Panc1 (cell line): ENCODE measurements around the gene OR4D10. TPM values are rescaled to one million over a fixed set of nuclear protein-coding genes. Genes with fewer than 3 reads are reported as not detected.

Source experiments
- ATAC-seq: fragments of 200-7000 bp; cut with Tn5 transposase; 2 replicates; pipeline ENCODE4 v1.9.1; 2020; ENCODE audit warnings: mild to moderate bottlenecking, moderate library complexity
- Bru-seq: library from RNA; stranded (reverse); fragments of 400-500 nt; gene quantifications from one replicate; lab custom pipeline; 2021; lab: Mats Ljungman, UMichigan
- BruChase-seq, 2 experiments: library from RNA; stranded (reverse); fragments of 400-500 nt; gene quantifications; one replicate each; lab custom pipeline; 2021; lab: Mats Ljungman, UMichigan
- BruUV-seq: library from RNA; stranded (reverse); fragments of 400-500 nt; replicated peaks from 2 replicates; lab custom pipeline; 2021; lab: Mats Ljungman, UMichigan
- CTCF ChIA-PET: fragments of 300-600 bp; sonication (Branson Sonifier 250); formaldehyde crosslinking; loops from one replicate; lab custom pipeline; 2022; ENCODE audit warnings: antibody characterized with exemption; lab: Charles Lee
- POLR2A ChIA-PET: fragments of 300-600 bp; sonication (Branson Sonifier 250); formaldehyde crosslinking; loops from one replicate; lab custom pipeline; 2022; ENCODE audit warnings: antibody characterized with exemption; lab: Charles Lee
- DNase-seq: peaks from one replicate; pipeline ENCODE4 v3.0.0-alpha.2; 2010; ENCODE audit warnings: low read depth, low spot score
- H3K27ac ChIP-seq: 2 replicates; pipeline ENCODE4 v1.5.1; 2011; ENCODE audit warnings: mild to moderate bottlenecking, low read length, inconsistent platforms
- H3K27me3 ChIP-seq: fragments of 200-500 bp; sonication (Bioruptor generic); 2 replicates; pipeline ENCODE4 v1.6.0; 2014; ENCODE audit warnings: low read length, inconsistent platforms; ENCODE audit not compliant: control insufficient read depth, insufficient read depth
- H3K36me3 ChIP-seq: fragments of 200-500 bp; sonication (Bioruptor generic); 2 replicates; pipeline ENCODE4 v1.5.1; 2014; ENCODE audit warnings: inconsistent platforms, mild to moderate bottlenecking, low read length, moderate library complexity; ENCODE audit not compliant: control insufficient read depth, insufficient read depth
- H3K4me1 ChIP-seq: 2 replicates; pipeline ENCODE4 v1.5.1; 2011; ENCODE audit warnings: inconsistent platforms, mild to moderate bottlenecking, low read length, moderate library complexity; ENCODE audit not compliant: control insufficient read depth, insufficient read depth
- H3K4me3 ChIP-seq, 2 experiments: 2 replicates each; pipeline ENCODE4 v1.5.1; 2011 to 2012; ENCODE audit warnings: low read depth in 2 of 2, low read length in 2 of 2, mild to moderate bottlenecking in 2 of 2, inconsistent platforms in 1 of 2, moderate library complexity in 1 of 2
- H3K9me3 ChIP-seq: fragments of 200-500 bp; sonication (Bioruptor generic); 2 replicates; pipeline ENCODE4 v1.5.1; 2014; ENCODE audit warnings: low read depth, mild to moderate bottlenecking, inconsistent platforms, low read length, moderate library complexity; ENCODE audit not compliant: control insufficient read depth, insufficient read depth
- POLR2AphosphoS5 ChIP-seq: IDR thresholded peaks from 2 replicates; pipeline ENCODE4 v1.6.1; 2012; ENCODE audit warnings: mild to moderate bottlenecking, low read depth, low read length, moderate library complexity
- SIN3A ChIP-seq: IDR thresholded peaks from 2 replicates; pipeline ENCODE4 v1.6.1; 2012; ENCODE audit warnings: low read depth, mild to moderate bottlenecking, low read length, moderate library complexity, borderline replicate concordance; ENCODE audit not compliant: insufficient read depth
- TCF7L2 ChIP-seq: IDR thresholded peaks from 2 replicates; pipeline ENCODE4 v1.6.1; 2011; ENCODE audit warnings: mild to moderate bottlenecking, low read depth, low read length, inconsistent platforms
- in situ Hi-C: cut with HindIII; loops from 2 replicates; pipeline ENCODE4 v1.10.0; 2016; ENCODE audit warnings: low sequenced_read_pairs, low pct_unique_long_range_greater_than_20kb
- intact Hi-C: fragments of 100-400 bp; cut with micrococcal nuclease; formaldehyde crosslinking; loops from one replicate; pipeline ENCODE4 v1.10.0; 2022; ENCODE audit not compliant: unreplicated experiment
- long read RNA-seq: library from polyadenylated mRNA; unstranded; transcript quantifications from one replicate; pipeline ENCODE4 v2.0.0, GENCODE V29; 2021; ENCODE audit not compliant: unreplicated experiment
- polyA plus RNA-seq: library from polyadenylated mRNA; unstranded; fragments of >200 nt; gene quantifications from one replicate; pipeline ENCODE4 v1.2.1, GENCODE V29; 2012; ENCODE audit warnings: missing spikeins; ENCODE audit not compliant: insufficient read length
- total RNA-seq: library from RNA; stranded (reverse); gene quantifications from one replicate; pipeline ENCODE4 v1.2.1, GENCODE V29; 2021; ENCODE audit not compliant: unreplicated experiment
- TF ChIP-seq, protein P1 (sequence below): fragments of 450-650 bp; IDR thresholded peaks from 2 replicates; pipeline ENCODE4 v1.5.1; 2017; ENCODE audit warnings: mild to moderate bottlenecking
- TF ChIP-seq, protein P2 (sequence below), 2 experiments: IDR thresholded peaks; 2 replicates each; pipeline ENCODE4 v1.6.1; 2011 to 2012; ENCODE audit warnings: low read depth in 2 of 2, control low read depth in 1 of 2, low read length in 1 of 2, mild to moderate bottlenecking in 1 of 2, moderate library complexity in 1 of 2; ENCODE audit not compliant: insufficient read depth in 1 of 2

OR4D10 gene
- total RNA-seq (not detected), Bru-seq, nascent RNA (not detected), BruChase-seq, experiment 1, labeled RNA remaining after a 2-hour chase (not detected), BruChase-seq, experiment 2, labeled RNA remaining after a 6-hour chase (not detected)
- polyA plus RNA-seq, result not detected
- long read RNA-seq, result 0 reads

DNA sequence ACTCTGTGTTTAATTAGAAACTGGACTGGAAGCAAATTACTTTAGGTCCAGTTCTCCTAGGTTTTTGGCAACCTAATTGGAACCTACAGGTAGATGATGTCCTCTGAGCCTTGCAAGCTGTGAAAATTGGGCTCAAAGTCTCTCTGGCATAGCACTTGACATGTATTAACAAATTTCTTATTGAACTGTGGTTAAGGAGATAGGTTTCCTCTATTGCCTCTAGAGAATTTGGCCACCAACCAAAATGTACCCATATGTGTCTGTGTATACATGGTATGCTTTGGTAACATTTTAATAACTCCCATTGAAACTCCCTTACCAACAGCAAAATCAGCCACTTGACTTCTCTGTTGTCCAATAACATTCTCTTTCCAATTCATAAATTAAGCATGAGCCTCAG is at the start of gene OR4D10:
Gene OR4D10, plus strand, starts transcription at position 301 of the 400 bp plus-strand sequence. CDS start 4,115 bp downstream, outside the sequence.
- ChIA-PET POLR2A (no interaction called here), CTCF (no interaction called here)
- TF ChIP-seq POLR2AphosphoS5 (no peak), TCF7L2 (no peak), SIN3A (no peak)
- TF ChIP-seq, protein P1, sequence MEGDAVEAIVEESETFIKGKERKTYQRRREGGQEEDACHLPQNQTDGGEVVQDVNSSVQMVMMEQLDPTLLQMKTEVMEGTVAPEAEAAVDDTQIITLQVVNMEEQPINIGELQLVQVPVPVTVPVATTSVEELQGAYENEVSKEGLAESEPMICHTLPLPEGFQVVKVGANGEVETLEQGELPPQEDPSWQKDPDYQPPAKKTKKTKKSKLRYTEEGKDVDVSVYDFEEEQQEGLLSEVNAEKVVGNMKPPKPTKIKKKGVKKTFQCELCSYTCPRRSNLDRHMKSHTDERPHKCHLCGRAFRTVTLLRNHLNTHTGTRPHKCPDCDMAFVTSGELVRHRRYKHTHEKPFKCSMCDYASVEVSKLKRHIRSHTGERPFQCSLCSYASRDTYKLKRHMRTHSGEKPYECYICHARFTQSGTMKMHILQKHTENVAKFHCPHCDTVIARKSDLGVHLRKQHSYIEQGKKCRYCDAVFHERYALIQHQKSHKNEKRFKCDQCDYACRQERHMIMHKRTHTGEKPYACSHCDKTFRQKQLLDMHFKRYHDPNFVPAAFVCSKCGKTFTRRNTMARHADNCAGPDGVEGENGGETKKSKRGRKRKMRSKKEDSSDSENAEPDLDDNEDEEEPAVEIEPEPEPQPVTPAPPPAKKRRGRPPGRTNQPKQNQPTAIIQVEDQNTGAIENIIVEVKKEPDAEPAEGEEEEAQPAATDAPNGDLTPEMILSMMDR, result no peak
- TF ChIP-seq, protein P2, sequence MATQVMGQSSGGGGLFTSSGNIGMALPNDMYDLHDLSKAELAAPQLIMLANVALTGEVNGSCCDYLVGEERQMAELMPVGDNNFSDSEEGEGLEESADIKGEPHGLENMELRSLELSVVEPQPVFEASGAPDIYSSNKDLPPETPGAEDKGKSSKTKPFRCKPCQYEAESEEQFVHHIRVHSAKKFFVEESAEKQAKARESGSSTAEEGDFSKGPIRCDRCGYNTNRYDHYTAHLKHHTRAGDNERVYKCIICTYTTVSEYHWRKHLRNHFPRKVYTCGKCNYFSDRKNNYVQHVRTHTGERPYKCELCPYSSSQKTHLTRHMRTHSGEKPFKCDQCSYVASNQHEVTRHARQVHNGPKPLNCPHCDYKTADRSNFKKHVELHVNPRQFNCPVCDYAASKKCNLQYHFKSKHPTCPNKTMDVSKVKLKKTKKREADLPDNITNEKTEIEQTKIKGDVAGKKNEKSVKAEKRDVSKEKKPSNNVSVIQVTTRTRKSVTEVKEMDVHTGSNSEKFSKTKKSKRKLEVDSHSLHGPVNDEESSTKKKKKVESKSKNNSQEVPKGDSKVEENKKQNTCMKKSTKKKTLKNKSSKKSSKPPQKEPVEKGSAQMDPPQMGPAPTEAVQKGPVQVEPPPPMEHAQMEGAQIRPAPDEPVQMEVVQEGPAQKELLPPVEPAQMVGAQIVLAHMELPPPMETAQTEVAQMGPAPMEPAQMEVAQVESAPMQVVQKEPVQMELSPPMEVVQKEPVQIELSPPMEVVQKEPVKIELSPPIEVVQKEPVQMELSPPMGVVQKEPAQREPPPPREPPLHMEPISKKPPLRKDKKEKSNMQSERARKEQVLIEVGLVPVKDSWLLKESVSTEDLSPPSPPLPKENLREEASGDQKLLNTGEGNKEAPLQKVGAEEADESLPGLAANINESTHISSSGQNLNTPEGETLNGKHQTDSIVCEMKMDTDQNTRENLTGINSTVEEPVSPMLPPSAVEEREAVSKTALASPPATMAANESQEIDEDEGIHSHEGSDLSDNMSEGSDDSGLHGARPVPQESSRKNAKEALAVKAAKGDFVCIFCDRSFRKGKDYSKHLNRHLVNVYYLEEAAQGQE (IDR thresholded peaks at IDR 0.05; ENCODE audit: insufficient read depth in 1 of 2, low read depth in 2 of 2, low read length in 1 of 2), result no peak
- in situ Hi-C loops, result no loop called here
- Histone ChIP-seq H3K4me3 (no peak within 1 kb of the TSS), H3K36me3 (no peaks in the 10 kb centered on the region), H3K27me3 (peaks cover 4% of the 10 kb centered on the region), H3K27ac (no peak within 1 kb of the TSS), H3K9me3 (no peaks in the 10 kb centered on the region), H3K4me1 (no peaks in the 10 kb centered on the region)
- BruUV-seq, result no TSS peak
- intact Hi-C loops, result no loop called here
- DNase-seq, result no peak
- no peak for ATAC-seq

DNA sequence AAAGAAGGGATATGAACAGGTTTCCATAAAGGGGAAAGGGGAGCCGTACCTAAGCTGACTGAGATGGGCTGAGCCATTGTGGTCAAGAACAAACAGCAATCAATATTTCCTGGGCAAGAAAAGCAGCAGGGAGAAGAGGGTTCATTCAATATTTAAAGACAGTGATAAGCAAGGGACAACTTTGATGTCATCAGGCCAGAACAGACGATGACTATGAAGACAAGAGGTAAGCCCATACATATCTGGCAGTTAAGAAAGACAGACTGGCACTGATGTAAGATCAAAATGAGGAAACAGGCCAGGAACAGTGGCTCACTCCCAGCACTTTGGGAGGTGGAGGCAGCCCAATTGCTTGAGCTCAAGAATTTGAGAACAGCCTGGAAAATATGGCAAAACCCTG is 49.3 kb upstream of the OR4D10 start:
- H3K27me3 ChIP-seq, result peaks cover 3% of the 10 kb centered on the region; the same call in 1 of the 2 replicates
- DNase-seq (no peak), ATAC-seq (no peak)
- no peaks in the 10 kb centered on the region for H3K36me3 ChIP-seq
- in situ Hi-C loops, result no loop called here
- H3K4me3 ChIP-seq, result no peak overlapping the region
- no peak for TF ChIP-seq SIN3A
- TF ChIP-seq, protein P2 (IDR thresholded peaks at IDR 0.05; ENCODE audit: insufficient read depth in 1 of 2, low read depth in 2 of 2, low read length in 1 of 2), result no peak
- TF ChIP-seq, protein P1, result no peak
- TF ChIP-seq POLR2AphosphoS5, result no peak
- TF ChIP-seq TCF7L2, result no peak
- no peaks in the 10 kb centered on the region for H3K4me1 ChIP-seq
- no TSS peak for BruUV-seq
- intact Hi-C loops, result loop anchor here (10.0 kb wide), 1 partner anchor 159 kb away; no protein-coding TSS in a partner anchor
- no peak overlapping the region for H3K27ac ChIP-seq
- CTCF ChIA-PET, result no interaction called here
- POLR2A ChIA-PET, result no interaction called here
- H3K9me3 ChIP-seq, result no peaks in the 10 kb centered on the region
